ENCODE data around the gene SCN5A. TPM values are rescaled to one million over a fixed set of nuclear protein-coding genes. Genes with fewer than 3 reads are reported as not detected.

Gene SCN5A
- total and polyA plus RNA-seq, 2 of the 13 experiments (the other 11 are each of a cell fraction or from before 2014, with no cell fraction given), result 0.22 TPM; not detected in 1

DNA sequence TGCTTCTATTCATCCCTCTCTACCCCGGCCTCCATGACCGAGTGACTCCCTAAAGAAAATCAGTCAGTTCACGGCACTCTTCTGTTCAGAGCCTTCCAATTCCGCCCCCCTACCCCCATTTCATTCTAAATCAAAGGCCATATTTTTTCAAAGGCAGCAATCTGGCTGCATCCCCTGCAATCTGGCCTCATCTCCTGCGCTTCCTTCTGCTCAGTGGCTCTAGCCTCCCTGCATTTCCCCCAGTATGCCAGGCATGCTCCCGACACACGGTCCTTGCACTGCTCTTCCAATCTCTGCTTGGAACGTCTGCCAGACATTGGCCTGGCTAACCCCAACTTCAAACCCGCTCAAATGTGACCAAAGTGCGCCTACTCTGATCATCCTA, 85.6 kb downstream of the SCN5A start:
- in situ Hi-C loops (cut with HindIII; ENCODE audit: extremely low pct_ligation_motif_present, low pct_unique_long_range_greater_than_20kb) (no loop called here), intact Hi-C loops (cut with micrococcal nuclease; ENCODE audit: unreplicated experiment) (no loop called here)
- Histone ChIP-seq H3K27ac (ENCODE audit: extremely low read length, insufficient read depth, low read length) (no peak overlapping the region), H3K79me2 (ENCODE audit: insufficient read depth, low read length) (no peaks in the 10 kb centered on the region), H3K9me3 (ENCODE audit: low read length) (no peaks in the 10 kb centered on the region), H3K4me1 (ENCODE audit: insufficient read depth, low read length) (no peaks in the 10 kb centered on the region), H3K36me3 (replicated peaks in 1 of 2; ENCODE audit: control insufficient read depth in 1 of 2, insufficient read depth in 2 of 2, low read length in 2 of 2) (no peaks in the 10 kb centered on the region), H4K20me1 (ENCODE audit: insufficient read depth, low read length) (peaks cover 2% of the 10 kb centered on the region; the same call in 1 of the 2 replicates), H3K9ac (ENCODE audit: insufficient read depth, low read depth, low read length) (no peak overlapping the region), H3K4me3 (replicated peaks in 1 of 3; ENCODE audit: insufficient read depth in 1 of 3, low read depth in 2 of 3, low read length in 3 of 3) (no peak overlapping the region), H3K4me2 (ENCODE audit: low read depth, low read length) (no peak overlapping the region), H3K27me3 (ENCODE audit: control insufficient read depth in 1 of 2, insufficient read depth in 2 of 2, low read length in 2 of 2) (peaks cover 1 to 22% of the 10 kb centered on the region in 2 experiments; a peak in 3 of 5 replicates), H2AFZ (ENCODE audit: low read length) (no peak overlapping the region)
- no TSS peak for BruUV-seq (replicated peaks)
- FAIRE-seq, result no peak
- ChIA-PET POLR2A (no interaction called here), CTCF (ENCODE audit: low intra/inter-chr PET ratio, low total read pairs) (no interaction called here)
- WGBS (ENCODE audit: low lambda C conversion rate), result 7% methylated on average over 10 of the region's 10 CpGs
- no peak for DNase-seq (ENCODE audit: low spot score)
- ATAC-seq, result no peak
- TF ChIP-seq ZSCAN30 (CRISPR knock-in tag; IDR thresholded peaks at IDR 0.05) (no peak), GTF3A (CRISPR knock-in tag; conservative IDR thresholded peaks at IDR 0.05) (no peak), RFXANK (CRISPR knock-in tag; IDR thresholded peaks at IDR 0.05) (no peak), GLI4 (CRISPR knock-in tag; IDR thresholded peaks at IDR 0.05; ENCODE audit: borderline replicate concordance) (no peak), MXD4 (CRISPR knock-in tag; IDR thresholded peaks at IDR 0.05) (no peak), ZFP36 (IDR thresholded peaks at IDR 0.05; ENCODE audit: borderline replicate concordance, low read depth, low read length, partially characterized antibody) (no peak), SALL2 (CRISPR knock-in tag; IDR thresholded peaks at IDR 0.05) (no peak), CBX5 (CRISPR knock-in tag; IDR thresholded peaks at IDR 0.05; ENCODE audit: borderline replicate concordance) (no peak), ZNF205 (CRISPR knock-in tag; IDR thresholded peaks at IDR 0.05) (no peak), CEBPB (IDR thresholded peaks at IDR 0.05; ENCODE audit: borderline replicate concordance, low read depth, low read length) (no peak), RBFOX2 (IDR thresholded peaks at IDR 0.05; ENCODE audit: low read depth, low read length) (no peak)
- TF ChIP-seq, protein P1, sequence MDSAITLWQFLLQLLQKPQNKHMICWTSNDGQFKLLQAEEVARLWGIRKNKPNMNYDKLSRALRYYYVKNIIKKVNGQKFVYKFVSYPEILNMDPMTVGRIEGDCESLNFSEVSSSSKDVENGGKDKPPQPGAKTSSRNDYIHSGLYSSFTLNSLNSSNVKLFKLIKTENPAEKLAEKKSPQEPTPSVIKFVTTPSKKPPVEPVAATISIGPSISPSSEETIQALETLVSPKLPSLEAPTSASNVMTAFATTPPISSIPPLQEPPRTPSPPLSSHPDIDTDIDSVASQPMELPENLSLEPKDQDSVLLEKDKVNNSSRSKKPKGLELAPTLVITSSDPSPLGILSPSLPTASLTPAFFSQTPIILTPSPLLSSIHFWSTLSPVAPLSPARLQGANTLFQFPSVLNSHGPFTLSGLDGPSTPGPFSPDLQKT (CRISPR knock-in tag; IDR thresholded peaks at IDR 0.05; ENCODE audit: borderline replicate concordance), result no peak
- TF ChIP-seq, protein P2, sequence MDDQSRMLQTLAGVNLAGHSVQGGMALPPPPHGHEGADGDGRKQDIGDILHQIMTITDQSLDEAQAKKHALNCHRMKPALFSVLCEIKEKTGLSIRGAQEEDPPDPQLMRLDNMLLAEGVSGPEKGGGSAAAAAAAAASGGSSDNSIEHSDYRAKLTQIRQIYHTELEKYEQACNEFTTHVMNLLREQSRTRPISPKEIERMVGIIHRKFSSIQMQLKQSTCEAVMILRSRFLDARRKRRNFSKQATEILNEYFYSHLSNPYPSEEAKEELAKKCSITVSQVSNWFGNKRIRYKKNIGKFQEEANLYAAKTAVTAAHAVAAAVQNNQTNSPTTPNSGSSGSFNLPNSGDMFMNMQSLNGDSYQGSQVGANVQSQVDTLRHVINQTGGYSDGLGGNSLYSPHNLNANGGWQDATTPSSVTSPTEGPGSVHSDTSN (CRISPR knock-in tag; IDR thresholded peaks at IDR 0.05; ENCODE audit: borderline replicate concordance), result no peak
- TF ChIP-seq, protein P3, sequence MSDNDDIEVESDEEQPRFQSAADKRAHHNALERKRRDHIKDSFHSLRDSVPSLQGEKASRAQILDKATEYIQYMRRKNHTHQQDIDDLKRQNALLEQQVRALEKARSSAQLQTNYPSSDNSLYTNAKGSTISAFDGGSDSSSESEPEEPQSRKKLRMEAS (IDR thresholded peaks at IDR 0.05), result no peak
- TF ChIP-seq, protein P4, sequence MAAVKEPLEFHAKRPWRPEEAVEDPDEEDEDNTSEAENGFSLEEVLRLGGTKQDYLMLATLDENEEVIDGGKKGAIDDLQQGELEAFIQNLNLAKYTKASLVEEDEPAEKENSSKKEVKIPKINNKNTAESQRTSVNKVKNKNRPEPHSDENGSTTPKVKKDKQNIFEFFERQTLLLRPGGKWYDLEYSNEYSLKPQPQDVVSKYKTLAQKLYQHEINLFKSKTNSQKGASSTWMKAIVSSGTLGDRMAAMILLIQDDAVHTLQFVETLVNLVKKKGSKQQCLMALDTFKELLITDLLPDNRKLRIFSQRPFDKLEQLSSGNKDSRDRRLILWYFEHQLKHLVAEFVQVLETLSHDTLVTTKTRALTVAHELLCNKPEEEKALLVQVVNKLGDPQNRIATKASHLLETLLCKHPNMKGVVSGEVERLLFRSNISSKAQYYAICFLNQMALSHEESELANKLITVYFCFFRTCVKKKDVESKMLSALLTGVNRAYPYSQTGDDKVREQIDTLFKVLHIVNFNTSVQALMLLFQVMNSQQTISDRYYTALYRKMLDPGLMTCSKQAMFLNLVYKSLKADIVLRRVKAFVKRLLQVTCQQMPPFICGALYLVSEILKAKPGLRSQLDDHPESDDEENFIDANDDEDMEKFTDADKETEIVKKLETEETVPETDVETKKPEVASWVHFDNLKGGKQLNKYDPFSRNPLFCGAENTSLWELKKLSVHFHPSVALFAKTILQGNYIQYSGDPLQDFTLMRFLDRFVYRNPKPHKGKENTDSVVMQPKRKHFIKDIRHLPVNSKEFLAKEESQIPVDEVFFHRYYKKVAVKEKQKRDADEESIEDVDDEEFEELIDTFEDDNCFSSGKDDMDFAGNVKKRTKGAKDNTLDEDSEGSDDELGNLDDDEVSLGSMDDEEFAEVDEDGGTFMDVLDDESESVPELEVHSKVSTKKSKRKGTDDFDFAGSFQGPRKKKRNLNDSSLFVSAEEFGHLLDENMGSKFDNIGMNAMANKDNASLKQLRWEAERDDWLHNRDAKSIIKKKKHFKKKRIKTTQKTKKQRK (IDR thresholded peaks at IDR 0.05; ENCODE audit: low read length), result no peak
